Measurements from ENCODE around the gene LYST.

The LYST gene

GRCh38 chr1:235739631-235740030, 127.1 kb downstream of the LYST start:
- Histone ChIP-seq H3K9ac (ENCODE audit: low read depth, low read length, poor library complexity, severe bottlenecking) (no peak overlapping the region), H2AFZ (ENCODE audit: low read length) (no peak overlapping the region), H4K20me1 (ENCODE audit: insufficient read depth, low read length, poor library complexity, severe bottlenecking) (no peaks in the 10 kb centered on the region), H3K36me3 (ENCODE audit: insufficient read depth, low read length) (no peaks in the 10 kb centered on the region), H3K9me3 (ENCODE audit: insufficient read depth, low read depth, low read length) (no peaks in the 10 kb centered on the region), H3K9me2 (replicated peaks; ENCODE audit: low read depth, low read length) (no peaks in the 10 kb centered on the region), H3K27me3 (ENCODE audit: insufficient read depth, low read length, poor library complexity, severe bottlenecking) (no peaks in the 10 kb centered on the region), H3F3A (ENCODE audit: low read depth) (no peaks in the 10 kb centered on the region), H3K4me2 (ENCODE audit: low read depth, low read length, poor library complexity, severe bottlenecking) (no peak overlapping the region), H3K4me1 (ENCODE audit: insufficient read depth, low read length, poor library complexity, severe bottlenecking) (no peaks in the 10 kb centered on the region), H3K4me3 (ENCODE audit: low read length, poor library complexity, severe bottlenecking) (no peak overlapping the region), H3K79me2 (ENCODE audit: insufficient read depth, low read length) (no peaks in the 10 kb centered on the region)
- TF ChIP-seq EZH2phosphoT487 (IDR thresholded peaks at IDR 0.05; ENCODE audit: borderline replicate concordance) = no peak
- TF ChIP-seq, protein P1, sequence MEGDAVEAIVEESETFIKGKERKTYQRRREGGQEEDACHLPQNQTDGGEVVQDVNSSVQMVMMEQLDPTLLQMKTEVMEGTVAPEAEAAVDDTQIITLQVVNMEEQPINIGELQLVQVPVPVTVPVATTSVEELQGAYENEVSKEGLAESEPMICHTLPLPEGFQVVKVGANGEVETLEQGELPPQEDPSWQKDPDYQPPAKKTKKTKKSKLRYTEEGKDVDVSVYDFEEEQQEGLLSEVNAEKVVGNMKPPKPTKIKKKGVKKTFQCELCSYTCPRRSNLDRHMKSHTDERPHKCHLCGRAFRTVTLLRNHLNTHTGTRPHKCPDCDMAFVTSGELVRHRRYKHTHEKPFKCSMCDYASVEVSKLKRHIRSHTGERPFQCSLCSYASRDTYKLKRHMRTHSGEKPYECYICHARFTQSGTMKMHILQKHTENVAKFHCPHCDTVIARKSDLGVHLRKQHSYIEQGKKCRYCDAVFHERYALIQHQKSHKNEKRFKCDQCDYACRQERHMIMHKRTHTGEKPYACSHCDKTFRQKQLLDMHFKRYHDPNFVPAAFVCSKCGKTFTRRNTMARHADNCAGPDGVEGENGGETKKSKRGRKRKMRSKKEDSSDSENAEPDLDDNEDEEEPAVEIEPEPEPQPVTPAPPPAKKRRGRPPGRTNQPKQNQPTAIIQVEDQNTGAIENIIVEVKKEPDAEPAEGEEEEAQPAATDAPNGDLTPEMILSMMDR (conservative IDR thresholded peaks at IDR 0.05; ENCODE audit: low read length) = no peak

- no peaks in the 10 kb centered on the region for H4K20me1 ChIP-seq (ENCODE audit: insufficient read depth, low read length, poor library complexity, severe bottlenecking)
- H3K4me2 ChIP-seq (ENCODE audit: low read depth, low read length, poor library complexity, severe bottlenecking) = no peak overlapping the region
- H3K9me3 ChIP-seq (ENCODE audit: insufficient read depth, low read depth, low read length) = no peaks in the 10 kb centered on the region
- no peaks in the 10 kb centered on the region for H3K79me2 ChIP-seq (ENCODE audit: insufficient read depth, low read length)
- TF ChIP-seq, protein P1 (conservative IDR thresholded peaks at IDR 0.05; ENCODE audit: low read length) = no peak
- no peak for TF ChIP-seq EZH2phosphoT487 (IDR thresholded peaks at IDR 0.05; ENCODE audit: borderline replicate concordance)
- H3K36me3 ChIP-seq (ENCODE audit: insufficient read depth, low read length) = no peaks in the 10 kb centered on the region
- H3K4me1 ChIP-seq (ENCODE audit: insufficient read depth, low read length, poor library complexity, severe bottlenecking) = no peaks in the 10 kb centered on the region
- no peak overlapping the region for H3K9ac ChIP-seq (ENCODE audit: low read depth, low read length, poor library complexity, severe bottlenecking)
- no peak overlapping the region for H3K4me3 ChIP-seq (ENCODE audit: low read length, poor library complexity, severe bottlenecking)
- H3K27me3 ChIP-seq (ENCODE audit: insufficient read depth, low read length, poor library complexity, severe bottlenecking) = no peaks in the 10 kb centered on the region
- no peaks in the 10 kb centered on the region for H3F3A ChIP-seq (ENCODE audit: low read depth)
- no peaks in the 10 kb centered on the region for H3K9me2 ChIP-seq (replicated peaks; ENCODE audit: low read depth, low read length)
- H2AFZ ChIP-seq (ENCODE audit: low read length) = no peak overlapping the region
Measured at GRCh38 chr1:235739124-235739523, 127.6 kb downstream of the LYST start.

GRCh38 chr1:235737751-235738150, 129.0 kb downstream of the LYST start:
- no peaks in the 10 kb centered on the region for H3K36me3 ChIP-seq (ENCODE audit: insufficient read depth, low read length)
- H4K20me1 ChIP-seq (ENCODE audit: insufficient read depth, low read length, poor library complexity, severe bottlenecking) = no peaks in the 10 kb centered on the region
- H3K4me3 ChIP-seq (ENCODE audit: low read length, poor library complexity, severe bottlenecking) = no peak overlapping the region
- no peaks in the 10 kb centered on the region for H3K9me2 ChIP-seq (replicated peaks; ENCODE audit: low read depth, low read length)
- H3K79me2 ChIP-seq (ENCODE audit: insufficient read depth, low read length) = no peaks in the 10 kb centered on the region
- H3K9me3 ChIP-seq (ENCODE audit: insufficient read depth, low read depth, low read length) = no peaks in the 10 kb centered on the region
- no peak overlapping the region for H3K9ac ChIP-seq (ENCODE audit: low read depth, low read length, poor library complexity, severe bottlenecking)
- no peaks in the 10 kb centered on the region for H3K4me1 ChIP-seq (ENCODE audit: insufficient read depth, low read length, poor library complexity, severe bottlenecking)
- no peak overlapping the region for H2AFZ ChIP-seq (ENCODE audit: low read length)
- H3K4me2 ChIP-seq (ENCODE audit: low read depth, low read length, poor library complexity, severe bottlenecking) = no peak overlapping the region
- H3K27me3 ChIP-seq (ENCODE audit: insufficient read depth, low read length, poor library complexity, severe bottlenecking) = no peaks in the 10 kb centered on the region
- H3F3A ChIP-seq (ENCODE audit: low read depth) = no peaks in the 10 kb centered on the region
- TF ChIP-seq EZH2phosphoT487 (IDR thresholded peaks at IDR 0.05; ENCODE audit: borderline replicate concordance) = no peak
- TF ChIP-seq, protein P1 (conservative IDR thresholded peaks at IDR 0.05; ENCODE audit: low read length) = no peak
